Epithelial cell of esophagus (primary cell): ENCODE measurements around the gene IFNAR2.

Experiments used
- DNase-seq: peaks from one replicate; pipeline ENCODE4 v3.0.0; 2010; ENCODE audit warnings: low read depth
- H3K4me3 ChIP-seq: 2 replicates; pipeline ENCODE4 v1.5.1; 2011; ENCODE audit warnings: mild to moderate bottlenecking, low read length, control low read depth
- TF ChIP-seq, protein P1 (sequence below): IDR thresholded peaks from 2 replicates; pipeline ENCODE4 v1.5.1; 2011; ENCODE audit warnings: low read depth, mild to moderate bottlenecking, low read length, control low read depth, inconsistent platforms; ENCODE audit not compliant: insufficient read depth; ENCODE audit errors: missing control alignments

Gene IFNAR2

DNA sequence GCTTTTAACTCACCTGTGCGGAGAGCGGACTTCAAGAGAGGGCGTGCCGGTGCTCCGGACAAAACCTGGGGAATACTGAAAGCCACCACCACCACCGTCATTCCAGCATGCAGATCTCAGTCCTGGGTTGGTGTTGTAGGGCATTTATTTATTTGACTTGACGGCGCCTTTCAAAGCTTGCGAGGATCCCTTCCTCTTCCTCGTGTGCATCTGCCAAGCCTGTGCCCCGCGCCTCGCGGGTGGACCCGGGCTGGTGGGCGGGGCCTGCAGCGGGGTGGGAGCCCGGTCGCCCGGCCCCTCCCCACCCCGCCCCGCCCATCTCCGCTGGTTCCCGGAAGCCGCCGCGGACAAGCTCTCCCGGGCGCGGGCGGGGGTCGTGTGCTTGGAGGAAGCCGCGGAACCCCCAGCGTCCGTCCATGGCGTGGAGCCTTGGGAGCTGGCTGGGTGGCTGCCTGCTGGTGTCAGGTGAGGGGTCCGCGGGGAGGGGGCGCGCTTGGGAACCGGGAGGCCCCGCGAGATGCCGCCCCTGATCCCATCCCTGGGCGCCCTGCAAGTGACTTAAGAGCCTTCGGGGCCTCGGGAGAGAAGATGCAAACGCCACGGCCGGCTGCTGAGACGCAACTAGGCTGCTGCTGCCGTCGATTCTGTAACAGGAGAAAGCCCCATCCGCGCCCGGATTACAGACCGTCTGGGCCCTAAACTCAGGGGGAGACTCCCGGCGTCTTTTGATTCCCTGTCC is 36.5 kb downstream of the IFNAR2 start, which contains the start of gene IL10RB:
IL10RB (plus strand) TSS at position 318 of the 739 bp plus-strand sequence; CDS start at position 417, 99 bp downstream.
- peak within 1 kb of the TSS; percentile 72 for H3K4me3 ChIP-seq
- peak; percentile 57 for DNase-seq
- TF ChIP-seq, protein P1, sequence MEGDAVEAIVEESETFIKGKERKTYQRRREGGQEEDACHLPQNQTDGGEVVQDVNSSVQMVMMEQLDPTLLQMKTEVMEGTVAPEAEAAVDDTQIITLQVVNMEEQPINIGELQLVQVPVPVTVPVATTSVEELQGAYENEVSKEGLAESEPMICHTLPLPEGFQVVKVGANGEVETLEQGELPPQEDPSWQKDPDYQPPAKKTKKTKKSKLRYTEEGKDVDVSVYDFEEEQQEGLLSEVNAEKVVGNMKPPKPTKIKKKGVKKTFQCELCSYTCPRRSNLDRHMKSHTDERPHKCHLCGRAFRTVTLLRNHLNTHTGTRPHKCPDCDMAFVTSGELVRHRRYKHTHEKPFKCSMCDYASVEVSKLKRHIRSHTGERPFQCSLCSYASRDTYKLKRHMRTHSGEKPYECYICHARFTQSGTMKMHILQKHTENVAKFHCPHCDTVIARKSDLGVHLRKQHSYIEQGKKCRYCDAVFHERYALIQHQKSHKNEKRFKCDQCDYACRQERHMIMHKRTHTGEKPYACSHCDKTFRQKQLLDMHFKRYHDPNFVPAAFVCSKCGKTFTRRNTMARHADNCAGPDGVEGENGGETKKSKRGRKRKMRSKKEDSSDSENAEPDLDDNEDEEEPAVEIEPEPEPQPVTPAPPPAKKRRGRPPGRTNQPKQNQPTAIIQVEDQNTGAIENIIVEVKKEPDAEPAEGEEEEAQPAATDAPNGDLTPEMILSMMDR, result no peak

DNA sequence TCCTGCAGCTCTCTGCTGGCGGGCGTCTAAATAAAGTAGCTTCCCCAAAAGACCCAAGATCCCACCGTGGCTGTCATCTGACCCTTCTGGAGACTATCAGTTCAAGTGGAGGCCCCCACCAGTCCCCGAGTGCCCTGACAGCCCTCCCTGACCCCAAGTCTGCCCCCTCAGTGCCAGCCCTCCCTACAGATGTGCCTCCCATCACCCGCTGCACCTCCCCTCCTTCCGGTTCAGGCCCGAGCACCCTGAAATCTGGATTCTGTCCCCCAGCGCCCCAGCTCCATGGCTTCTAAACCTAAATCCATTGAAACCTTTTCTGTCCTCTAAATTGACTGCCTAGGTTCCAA is 37.0 kb downstream of the IFNAR2 start:
- peak overlapping the region; percentile 72 for H3K4me3 ChIP-seq
- TF ChIP-seq, protein P1, result no peak
- no peak for DNase-seq

DNA sequence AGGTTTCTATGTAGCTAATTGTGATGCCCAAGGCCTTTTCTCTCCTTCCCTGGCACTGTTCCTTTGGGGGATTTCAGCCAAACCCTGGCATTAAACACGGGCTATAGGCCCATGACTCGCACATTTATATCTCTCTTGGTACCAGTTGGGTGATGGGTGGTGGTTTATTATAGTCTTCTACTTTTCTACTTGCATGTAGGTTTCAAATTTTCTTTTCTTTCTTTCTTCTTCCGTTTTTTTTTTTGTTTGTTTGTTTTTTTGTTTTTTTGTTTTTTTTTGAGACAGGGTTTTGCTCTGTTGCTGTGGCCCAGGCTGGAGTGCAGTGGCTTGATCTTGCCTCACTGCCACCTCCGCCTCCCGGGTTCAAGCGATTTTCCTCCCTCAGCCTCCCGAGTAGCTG is 37.5 kb downstream of the IFNAR2 start:
- TF ChIP-seq, protein P1, result no peak
- peak overlapping the region; percentile 72 for H3K4me3 ChIP-seq
- no peak for DNase-seq

DNA sequence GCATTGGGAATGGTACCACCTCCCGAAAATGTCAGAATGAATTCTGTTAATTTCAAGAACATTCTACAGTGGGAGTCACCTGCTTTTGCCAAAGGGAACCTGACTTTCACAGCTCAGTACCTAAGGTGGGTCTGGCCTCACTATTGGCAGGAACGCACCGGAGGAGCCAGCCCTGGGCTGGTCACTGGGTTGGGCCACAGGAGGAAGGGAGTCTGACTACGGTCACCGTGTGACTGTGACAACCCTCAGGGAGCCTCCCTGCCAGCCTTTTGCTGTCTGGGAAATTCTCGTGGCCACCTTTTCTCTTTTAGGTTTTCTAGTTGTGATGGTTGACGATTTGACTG is 38.6 kb downstream of the IFNAR2 start:
- TF ChIP-seq, protein P1, result no peak
- H3K4me3 ChIP-seq, result no peak overlapping the region
- no peak for DNase-seq

DNA sequence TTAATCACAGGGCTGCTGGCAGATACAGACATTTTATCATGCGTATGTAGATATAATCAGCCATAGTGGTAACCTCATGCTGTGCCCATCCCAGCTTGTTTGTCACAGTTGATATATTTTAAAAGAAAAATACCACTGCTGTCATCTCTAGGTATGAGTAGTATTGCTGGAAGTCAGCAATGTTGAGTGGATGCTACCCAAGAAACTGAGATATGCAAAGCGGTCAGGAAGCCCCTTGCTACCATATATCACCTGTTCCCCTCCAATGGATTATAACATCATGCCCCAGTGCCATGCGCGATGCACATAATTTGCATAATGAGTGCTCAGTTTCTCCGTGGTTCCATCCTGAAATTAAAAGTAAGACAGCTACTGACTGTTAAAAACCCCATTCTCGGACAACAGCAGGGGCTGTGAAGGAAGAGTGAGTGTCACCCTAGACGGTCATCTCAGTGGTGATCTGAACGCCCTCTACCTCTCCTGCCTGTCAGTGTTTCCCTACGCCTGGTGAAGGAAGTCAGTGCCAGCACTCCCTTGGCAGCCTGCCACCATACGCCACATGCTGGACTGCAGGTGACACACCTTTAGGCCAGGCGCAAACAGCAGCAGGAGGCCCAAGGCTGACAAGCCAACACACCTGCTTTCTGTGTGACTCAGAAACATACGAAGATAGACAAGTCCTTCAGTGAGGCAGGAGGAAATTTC is 39.2 kb downstream of the IFNAR2 start:
- TF ChIP-seq, protein P1, result no peak
- peak; percentile 90 for DNase-seq
- H3K4me3 ChIP-seq, result no peak overlapping the region

DNA sequence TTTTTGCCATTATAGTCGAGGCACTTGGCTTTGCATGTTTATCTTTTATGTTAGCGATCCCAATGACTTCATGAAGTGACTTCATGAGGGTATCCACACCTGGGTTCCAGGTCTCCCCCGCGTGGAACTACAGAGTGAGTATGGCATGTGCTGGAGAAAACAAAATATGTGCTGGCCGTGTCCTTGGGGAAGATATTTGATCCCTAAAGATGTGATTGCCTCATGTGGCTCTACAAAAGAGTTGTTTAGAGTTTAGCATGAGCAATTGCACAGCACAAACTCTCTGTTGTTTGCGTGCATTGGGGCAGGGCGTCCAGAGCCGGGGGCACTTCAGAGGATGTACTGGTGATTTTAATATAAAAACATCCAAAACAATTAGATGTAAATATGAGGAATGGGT is 41.2 kb downstream of the IFNAR2 start:
- DNase-seq, result no peak
- TF ChIP-seq, protein P1, result no peak
- no peak overlapping the region for H3K4me3 ChIP-seq
